Right lobe of liver (tissue), 6 donors: ENCODE data around the gene CNDP1. TPM values are rescaled to one million over a fixed set of nuclear protein-coding genes. Genes with fewer than 3 reads are reported as not detected.
"Not testable (repeated sequence)": the region's sequence is repeated elsewhere in the genome, so short reads cannot be mapped to it uniquely, and the experiment has no call there.

ENCODE experiments used
- ATAC-seq, 4 donors: fragments of 200-7000 bp; cut with Tn5 transposase; one replicate each; pipeline ENCODE4 v1.9.1; 2020; ENCODE audit warnings: mild to moderate bottlenecking in 4 of 4, moderate library complexity in 4 of 4
- DNase-seq, 3 donors: peaks; one replicate each; pipeline ENCODE4 v3.0.0-alpha.2; 2020
- H3K27ac ChIP-seq, 3 donors: fragments of 200-600 bp; one replicate each; pipeline ENCODE4 v1.8.0; 2022
- H3K27me3 ChIP-seq, 2 donors: fragments of 200-600 bp; one replicate each; pipeline ENCODE4 v1.8.0; 2022
- H3K36me3 ChIP-seq, 4 donors: fragments of 200-600 bp; sonication (generic) in 1 of 4; one replicate each; pipeline versions ENCODE4 v1.5.1 to v1.8.0; 2017 to 2022; ENCODE audit warnings: control low read depth in 1 of 4
- H3K4me1 ChIP-seq, 4 donors: fragments of 200-600 bp; sonication (generic) in 1 of 4; one replicate each; pipeline versions ENCODE4 v1.5.1 to v1.8.0; 2017 to 2022; ENCODE audit warnings: control low read depth in 1 of 4
- H3K4me3 ChIP-seq, 3 donors: fragments of 200-600 bp; one replicate each; pipeline ENCODE4 v1.8.0; 2022
- H3K9me3 ChIP-seq, 4 donors: fragments of 200-600 bp; sonication (generic) in 1 of 4; one replicate each; pipeline versions ENCODE4 v1.5.1 to v1.8.0; 2017 to 2022; ENCODE audit warnings: control low read depth in 1 of 4
- CTCF ChIP-seq, 4 donors: fragments of 200-600 bp in 3 of 4; fragments of 450-650 bp in 1 of 4; IDR thresholded peaks; one replicate each; pipeline versions ENCODE4 v1.5.1 to v1.8.0; 2016 to 2022; ENCODE audit warnings: antibody characterized with exemption in 4 of 4, mild to moderate bottlenecking in 2 of 4
- POLR2A ChIP-seq: fragments of 450-650 bp; IDR thresholded peaks from one replicate; pipeline ENCODE4 v1.6.1; 2017; ENCODE audit warnings: antibody characterized with exemption, mild to moderate bottlenecking
- WGBS: methylation state at CpG from one replicate; pipeline ENCODE4 v1.1.6; 2018; ENCODE audit warnings: low coverage, low lambda C conversion rate; ENCODE audit not compliant: insufficient coverage; ENCODE audit errors: missing lambda C conversion rate; 5-methylcytosine and 5-hydroxymethylcytosine counted together
- intact Hi-C, 2 donors: fragments of 100-400 bp; cut with DNase I; formaldehyde crosslinking; loops; one replicate each; pipeline versions ENCODE4 v1.11.2 to v1.14.1; 2022
- total RNA-seq, 6 experiments: library from RNA; depleted of rRNA in 2 of 6; stranded (reverse); fragments of >200 nt in 2 of 6; fragmentation: NEBNext Ultra II Directional in 3 of 6; extraction: Animal tissue kit (Norgen Biotek cat#: 25700) in 3 of 6; gene quantifications; one replicate each; pipeline versions ENCODE4 v1.1.0 to v1.2.4, GENCODE V29; 2016 to 2023
- donor health status: DM: no; HTN: yes; CAD: no.
- donor health status: DM: no; HTN: no; CAD: no.
- donor health status: DM: no; HTN: no; CAD: no.
- donor health status: DM: no; HTN: yes; CAD: no.
- donor health status: DM: no; HTN: yes; CAD: no.

The CNDP1 gene
- total RNA-seq, 6 experiments from 2014 or later: 10.4 to 61.4 (median 28.4) TPM

GRCh38 chr18:74562775-74563174, 28.5 kb downstream of the CNDP1 start:
- Histone ChIP-seq H3K4me1 (peaks cover 0 to 20% (median 4%) of the 10 kb centered on the region in 4 donors), H3K27ac (no peak overlapping the region), H3K9me3 (no peaks in the 10 kb centered on the region), H3K27me3 (no peaks in the 10 kb centered on the region), H3K4me3 (no peak overlapping the region), H3K36me3 (peaks cover 0 to 9% (median 2%) of the 10 kb centered on the region in 4 donors)
- intact Hi-C loops: no loop called here
- ATAC-seq (peak in 1 of 4 donors; percentile 20), DNase-seq (no peak)
- TF ChIP-seq POLR2A (no peak), CTCF (IDR thresholded peaks at IDR 0.05) (no peak)
- WGBS: 93% methylated on average over 3 of the region's 4 CpGs

GRCh38 chr18:74563999-74564398, 29.7 kb downstream of the CNDP1 start:
- no peak for DNase-seq
- 38% methylated on average over 3 of the region's 3 CpGs for WGBS
- no peaks in the 10 kb centered on the region for H3K9me3 ChIP-seq
- TF ChIP-seq CTCF (IDR thresholded peaks at IDR 0.05) (no peak), POLR2A (no peak)
- H3K27ac ChIP-seq: no peak overlapping the region
- peak in 2 of 4 donors; percentile 38 to 45 for ATAC-seq
- H3K4me3 ChIP-seq: no peak overlapping the region
- H3K27me3 ChIP-seq: no peaks in the 10 kb centered on the region
- peaks cover 0 to 20% (median 4%) of the 10 kb centered on the region in 4 donors for H3K4me1 ChIP-seq
- H3K36me3 ChIP-seq: peaks cover 0 to 9% (median 2%) of the 10 kb centered on the region in 4 donors
- intact Hi-C loops: no loop called here

- H3K4me1 ChIP-seq: peaks cover 0 to 20% (median 4%) of the 10 kb centered on the region in 4 donors
- H3K4me3 ChIP-seq, DNase-seq, H3K27me3 ChIP-seq, H3K36me3 ChIP-seq, intact Hi-C loops, H3K9me3 ChIP-seq: not testable (repeated sequence)
- H3K27ac ChIP-seq: peak overlapping the region in 2 of 3 donors; percentile 37 to 52
- WGBS: 60% methylated on average over 1 of the region's 1 CpG
- ATAC-seq: peak in 2 of 4 donors; percentile 32 to 54
Measured at GRCh38 chr18:74565164-74565563, 30.9 kb downstream of the CNDP1 start.

GRCh38 chr18:74565993-74566392, 31.7 kb downstream of the CNDP1 start:
- H3K9me3 ChIP-seq, DNase-seq, intact Hi-C loops, H3K36me3 ChIP-seq, ATAC-seq, H3K4me3 ChIP-seq, H3K27me3 ChIP-seq: not testable (repeated sequence)
- peak overlapping the region in 1 of 3 donors; percentile 52 for H3K27ac ChIP-seq
- no CpG with 5 or more reads among the region's 3 CpGs for WGBS
- H3K4me1 ChIP-seq: peaks cover 0 to 20% (median 4%) of the 10 kb centered on the region in 4 donors

GRCh38 chr18:74567822-74568221, 33.5 kb downstream of the CNDP1 start:
- intact Hi-C loops: no loop called here
- H3K36me3 ChIP-seq: peaks cover 0 to under 1% (median 0%) of the 10 kb centered on the region in 4 donors
- H3K9me3 ChIP-seq: no peaks in the 10 kb centered on the region
- no peaks in the 10 kb centered on the region for H3K27me3 ChIP-seq
- no peak overlapping the region for H3K4me3 ChIP-seq
- peak in 1 of 4 donors; percentile 11 for ATAC-seq
- WGBS: 38% methylated on average over 4 of the region's 7 CpGs
- no peak for DNase-seq
- H3K4me1 ChIP-seq: peaks cover 0 to 20% (median 4%) of the 10 kb centered on the region in 4 donors
- TF ChIP-seq POLR2A: no peak
- no peak for TF ChIP-seq CTCF (IDR thresholded peaks at IDR 0.05)
- no peak overlapping the region for H3K27ac ChIP-seq
